Ishikawa (cell line): ENCODE measurements around the gene ASB2.

Experiments
- EP300 ChIP-seq: IDR thresholded peaks from 2 replicates; pipeline ENCODE4 v1.6.1; 2012; ENCODE audit warnings: borderline replicate concordance
- MAX ChIP-seq: IDR thresholded peaks from 2 replicates; pipeline ENCODE4 v1.6.1; 2012
- RAD21 ChIP-seq: IDR thresholded peaks from 2 replicates; pipeline ENCODE4 v1.6.1; 2012; ENCODE audit warnings: low read depth
- REST ChIP-seq: IDR thresholded peaks from 2 replicates; pipeline ENCODE4 v1.6.1; 2012; ENCODE audit warnings: low read depth, mild to moderate bottlenecking
- TAF1 ChIP-seq: IDR thresholded peaks from 2 replicates; pipeline ENCODE4 v1.6.1; 2012; ENCODE audit warnings: low read depth, mild to moderate bottlenecking
- ZBTB7A ChIP-seq: IDR thresholded peaks from 2 replicates; pipeline ENCODE4 v1.6.1; 2012; ENCODE audit warnings: low read depth

GRCh38 chr14:94021001-94021400 lies 44.6 kb upstream of the ASB2 start:
- TF ChIP-seq ZBTB7A (no peak), EP300 (no peak), REST (no peak), RAD21 (no peak), TAF1 (no peak), MAX (no peak)
